K562 (cell line): ENCODE measurements around the gene TP53TG5. TPM values are rescaled to one million over a fixed set of nuclear protein-coding genes. Genes with fewer than 3 reads are reported as not detected.

Experiments
- ARID3B ChIP-seq: fragments of 250-450 bp; sonication (Bioruptor Pico); IDR thresholded peaks from 2 replicates; pipeline ENCODE4 v1.4.0; 2020; ENCODE audit warnings: borderline replicate concordance
- ARNT ChIP-seq, 2 experiments: fragments of 450-650 bp; IDR thresholded peaks; 2 replicates each; pipeline ENCODE4 v1.6.1; 2016; ENCODE audit warnings: mild to moderate bottlenecking in 1 of 2
- CC2D1A ChIP-seq: fragments of 450-650 bp; IDR thresholded peaks from 2 replicates; pipeline ENCODE4 v1.6.1; 2017; ENCODE audit warnings: mild to moderate bottlenecking
- CHD2 ChIP-seq: IDR thresholded peaks from 2 replicates; pipeline ENCODE4 v1.6.1; 2011; ENCODE audit warnings: low read depth, low read length
- CSDE1 ChIP-seq, 2 experiments: fragments of 450-650 bp; IDR thresholded peaks; 2 replicates each; pipeline ENCODE4 v1.6.1; 2016; ENCODE audit warnings: mild to moderate bottlenecking in 1 of 2
- FOXJ3 ChIP-seq: sonication (generic); formaldehyde crosslinking; IDR thresholded peaks from 2 replicates; pipeline ENCODE4 v1.4.0; 2020; ENCODE audit warnings: mild to moderate bottlenecking, missing genetic modification reagents
- GABPB2 ChIP-seq: fragments of 250-450 bp; sonication (Bioruptor Pico); conservative IDR thresholded peaks from 2 replicates; pipeline ENCODE4 v1.5.1; 2021; ENCODE audit warnings: mild to moderate bottlenecking
- GTF2A2 ChIP-seq: IDR thresholded peaks from 2 replicates; pipeline ENCODE4 v1.6.1; 2016; ENCODE audit warnings: mild to moderate bottlenecking, missing genetic modification characterization, missing compliant biosample characterization
- HNRNPK ChIP-seq: fragments of 200-400 bp; formaldehyde crosslinking; IDR thresholded peaks from one replicate; pipeline ENCODE4 v1.6.1; 2018; ENCODE audit warnings: mild to moderate bottlenecking, low read depth, low read length; ENCODE audit not compliant: poor library complexity, severe bottlenecking
- KAT8 ChIP-seq: fragments of 450-650 bp; IDR thresholded peaks from 2 replicates; pipeline ENCODE4 v1.6.1; 2016; ENCODE audit warnings: low read depth, mild to moderate bottlenecking
- NFATC3 ChIP-seq: fragments of 450-650 bp; IDR thresholded peaks from 2 replicates; pipeline ENCODE4 v1.6.1; 2017; ENCODE audit warnings: mild to moderate bottlenecking
- NR2C1 ChIP-seq, 2 experiments: fragments of 450-650 bp; IDR thresholded peaks; 2 replicates each; pipeline ENCODE4 v1.6.1; 2017; ENCODE audit warnings: mild to moderate bottlenecking in 2 of 2, antibody characterized with exemption in 1 of 2, inconsistent platforms in 1 of 2, missing compliant biosample characterization in 1 of 2, missing genetic modification characterization in 1 of 2
- NR3C1 ChIP-seq: sonication (generic); formaldehyde crosslinking; IDR thresholded peaks from 2 replicates; pipeline ENCODE4 v1.8.1; 2022; ENCODE audit warnings: missing genetic modification reagents
- NR4A1 ChIP-seq, 2 experiments: fragments of 250-450 bp in 1 of 2; fragments of 450-650 bp in 1 of 2; sonication (Bioruptor Pico) in 1 of 2; IDR thresholded peaks; 2 replicates each; pipeline versions ENCODE4 v1.4.0 to v1.6.1; 2016 to 2020; ENCODE audit warnings: mild to moderate bottlenecking in 2 of 2, missing compliant biosample characterization in 1 of 2, missing genetic modification characterization in 1 of 2, moderate library complexity in 1 of 2
- PRPF4 ChIP-seq: fragments of 200-400 bp; formaldehyde crosslinking; IDR thresholded peaks from one replicate; pipeline ENCODE4 v1.6.1; 2017; ENCODE audit warnings: low read length, low read depth, mild to moderate bottlenecking; ENCODE audit not compliant: insufficient read depth, poor library complexity, severe bottlenecking
- PTBP1 ChIP-seq: fragments of 200-400 bp; formaldehyde crosslinking; IDR thresholded peaks from 2 replicates; pipeline ENCODE4 v1.6.1; 2017; ENCODE audit warnings: low read depth, low read length
- SMAD4 ChIP-seq: fragments of 250-450 bp; sonication (Bioruptor Pico); conservative IDR thresholded peaks from 2 replicates; pipeline ENCODE4 v1.8.0; 2021; ENCODE audit warnings: inconsistent platforms, mild to moderate bottlenecking, moderate library complexity
- ZBTB17 ChIP-seq: fragments of 450-650 bp; formaldehyde crosslinking; IDR thresholded peaks from 2 replicates; pipeline ENCODE4 v1.4.0; 2020; ENCODE audit warnings: mild to moderate bottlenecking
- ZFP1 ChIP-seq: fragments of 450-650 bp; formaldehyde crosslinking; IDR thresholded peaks from 2 replicates; pipeline ENCODE4 v1.4.0; 2020; ENCODE audit warnings: mild to moderate bottlenecking, mixed read lengths
- ZKSCAN3 ChIP-seq: fragments of 250-450 bp; sonication (Bioruptor Pico); IDR thresholded peaks from 2 replicates; pipeline ENCODE4 v1.4.0; 2020
- ZNF277 ChIP-seq: fragments of 250-450 bp; sonication (Bioruptor Pico); IDR thresholded peaks from 2 replicates; pipeline ENCODE4 v1.8.0; 2022; ENCODE audit warnings: inconsistent platforms, mild to moderate bottlenecking, moderate library complexity, borderline replicate concordance
- ZNF280A ChIP-seq: fragments of 450-650 bp; IDR thresholded peaks from 2 replicates; pipeline ENCODE4 v1.6.1; 2018; ENCODE audit warnings: mild to moderate bottlenecking, low read depth; ENCODE audit not compliant: partially characterized antibody
- ZNF436 ChIP-seq: fragments of 250-450, 450-650 bp; sonication (Bioruptor Pico); formaldehyde crosslinking; IDR thresholded peaks from 2 replicates; pipeline ENCODE4 v1.7.0; 2020; ENCODE audit warnings: mild to moderate bottlenecking
- polyA plus RNA-seq, 8 experiments: library from polyadenylated mRNA; depleted of rRNA in 4 of 8; stranded (reverse) in 5 of 8; unstranded in 3 of 8; fragments of >200 nt; fragmentation: Nextera tagmentation in 2 of 8; fragmentation: Illumina TruSeq in 1 of 8; extraction: Ambion mirVana in 2 of 8; extraction: Trizol in 1 of 8; gene quantifications; 2 replicates each; pipeline versions ENCODE4 v1.2.1 to v1.2.3, GENCODE V29; 2011 to 2014; ENCODE audit warnings: inconsistent platforms in 1 of 8, missing spikeins in 1 of 8
- total RNA-seq, 7 experiments: library from RNA; depleted of rRNA in 6 of 7; stranded (reverse); fragments of >200 nt in 6 of 7; fragmentation: Illumina TruSeq in 2 of 7; extraction: Trizol in 2 of 7; gene quantifications; 2 replicates each; pipeline versions ENCODE4 v1.2.1 to v1.2.3, GENCODE V29; 2011 to 2021; ENCODE audit warnings: low replicate concordance in 1 of 7

The TP53TG5 gene
- total and polyA plus RNA-seq, 9 of the 15 experiments (the other 6 are each of a cell fraction or from before 2014, with no cell fraction given), result 0.04 to 0.05 (median 0.04) TPM; not detected in 6

- TF ChIP-seq PRPF4, result no peak
- TF ChIP-seq ARID3B, result no peak
- no peak for TF ChIP-seq NR4A1 (CRISPR knock-in tag; IDR thresholded peaks at IDR 0.05)
- no peak for TF ChIP-seq NR4A1 (tag; IDR thresholded peaks at IDR 0.05)
- 0 out of 2 replicates have a peak, but pooled peaks have one; percentile 12 for TF ChIP-seq NR2C1 (IDR thresholded peaks at IDR 0.05)
- no peak; the same call in none of the 2 replicates for TF ChIP-seq NR2C1 (tag; IDR thresholded peaks at IDR 0.05)
- TF ChIP-seq KAT8, result no peak
- peak; percentile 79 for TF ChIP-seq SMAD4
- no peak for TF ChIP-seq CHD2
- TF ChIP-seq ZBTB17 (CRISPR knock-in tag), result no peak
- no peak for TF ChIP-seq ZNF280A
- TF ChIP-seq FOXJ3 (CRISPR knock-in tag), result no peak
- no peak for TF ChIP-seq HNRNPK
- no peak for TF ChIP-seq ZFP1 (CRISPR knock-in tag)
- TF ChIP-seq CSDE1 (IDR thresholded peaks at IDR 0.05), result no peak
- no peak for TF ChIP-seq ARNT (IDR thresholded peaks at IDR 0.05)
- no peak for TF ChIP-seq GABPB2 (CRISPR knock-in tag)
- no peak for TF ChIP-seq GTF2A2 (tag)
- TF ChIP-seq NR3C1 (CRISPR knock-in tag), result no peak
- TF ChIP-seq CC2D1A, result no peak
- no peak for TF ChIP-seq ZKSCAN3 (CRISPR knock-in tag)
- no peak for TF ChIP-seq NFATC3
- TF ChIP-seq ZNF277 (CRISPR knock-in tag), result no peak
- no peak for TF ChIP-seq ZNF436
- no peak for TF ChIP-seq PTBP1
These were observed 40.6 kb downstream of the TP53TG5 start (continued) for GRCh38 chr20:45337367-45338120.
